ENCODE results near the gene RGL1.
"Not testable (repeated sequence)": the region's sequence is repeated elsewhere in the genome, so short reads cannot be mapped to it uniquely, and the experiment has no call there.

RGL1 gene

GRCh38 chr1:183804916-183805841 lies at the start of gene RGL1:
TSS of gene RGL1 (plus strand) at chr1:183805120. CDS start at chr1:183805298, 178 bp downstream.
- H3K9me3 ChIP-seq (ENCODE audit: control insufficient read depth in 5 of 5, low read length in 5 of 5), result peaks cover 0 to 5% (median 3%) of the 10 kb centered on the region in 5 donors
- H3K9ac ChIP-seq (ENCODE audit: low read length in 5 of 5), result peak within 1 kb of the TSS; percentile 62 to 90 (median 82)
- H3K27me3 ChIP-seq (ENCODE audit: control insufficient read depth in 5 of 5, insufficient read depth in 4 of 5, low read length in 5 of 5), result no peaks in the 10 kb centered on the region
- peak within 1 kb of the TSS; percentile 78 for H3K27ac ChIP-seq (ENCODE audit: low read depth, low read length)
- peak within 1 kb of the TSS; percentile 83 to 99 (median 94) for H3K4me3 ChIP-seq (ENCODE audit: low read depth in 1 of 5, low read length in 5 of 5)
- peaks cover 3 to 42% (median 39%) of the 10 kb centered on the region in 5 donors for H3K4me1 ChIP-seq (ENCODE audit: control insufficient read depth in 5 of 5, insufficient read depth in 5 of 5, low read length in 5 of 5)
- no peaks in the 10 kb centered on the region for H3K36me3 ChIP-seq (ENCODE audit: control insufficient read depth in 5 of 5, insufficient read depth in 5 of 5, low read length in 5 of 5)

- H3K27me3 ChIP-seq (ENCODE audit: control insufficient read depth in 5 of 5, insufficient read depth in 4 of 5, low read length in 5 of 5), result no peaks in the 10 kb centered on the region
- H3K27ac ChIP-seq (ENCODE audit: low read depth, low read length), result no peak overlapping the region
- no peaks in the 10 kb centered on the region for H3K36me3 ChIP-seq (ENCODE audit: control insufficient read depth in 5 of 5, insufficient read depth in 5 of 5, low read length in 5 of 5)
- H3K4me1 ChIP-seq (ENCODE audit: control insufficient read depth in 5 of 5, insufficient read depth in 5 of 5, low read length in 5 of 5), result no peaks in the 10 kb centered on the region
- peaks cover 0 to 6% (median 0%) of the 10 kb centered on the region in 5 donors for H3K9me3 ChIP-seq (ENCODE audit: control insufficient read depth in 5 of 5, low read length in 5 of 5)
- no peak overlapping the region for H3K4me3 ChIP-seq (ENCODE audit: low read depth in 1 of 5, low read length in 5 of 5)
- H3K9ac ChIP-seq (ENCODE audit: low read length in 5 of 5), result no peak overlapping the region
Measured at GRCh38 chr1:183756326-183756725, 48.6 kb upstream of the RGL1 start.

- Histone ChIP-seq H3K27ac (ENCODE audit: low read depth, low read length) (no peak overlapping the region), H3K4me3 (ENCODE audit: low read depth in 1 of 5, low read length in 5 of 5) (no peak overlapping the region), H3K27me3 (ENCODE audit: control insufficient read depth in 5 of 5, insufficient read depth in 4 of 5, low read length in 5 of 5) (no peaks in the 10 kb centered on the region), H3K4me1 (ENCODE audit: control insufficient read depth in 5 of 5, insufficient read depth in 5 of 5, low read length in 5 of 5) (no peaks in the 10 kb centered on the region), H3K9ac (ENCODE audit: low read length in 5 of 5) (no peak overlapping the region), H3K36me3 (ENCODE audit: control insufficient read depth in 5 of 5, insufficient read depth in 5 of 5, low read length in 5 of 5) (no peaks in the 10 kb centered on the region), H3K9me3 (ENCODE audit: control insufficient read depth in 5 of 5, low read length in 5 of 5) (peaks cover 0 to 5% (median 0%) of the 10 kb centered on the region in 5 donors)
Measured at GRCh38 chr1:183757061-183757460, 47.9 kb upstream of the RGL1 start.

- H3K27me3 ChIP-seq (ENCODE audit: control insufficient read depth in 5 of 5, insufficient read depth in 4 of 5, low read length in 5 of 5), result no peaks in the 10 kb centered on the region
- no peak overlapping the region for H3K27ac ChIP-seq (ENCODE audit: low read depth, low read length)
- H3K9ac ChIP-seq (ENCODE audit: low read length in 5 of 5), result no peak overlapping the region
- H3K4me1 ChIP-seq (ENCODE audit: control insufficient read depth in 5 of 5, insufficient read depth in 5 of 5, low read length in 5 of 5), result no peaks in the 10 kb centered on the region
- no peak overlapping the region for H3K4me3 ChIP-seq (ENCODE audit: low read depth in 1 of 5, low read length in 5 of 5)
- H3K36me3 ChIP-seq (ENCODE audit: control insufficient read depth in 5 of 5, insufficient read depth in 5 of 5, low read length in 5 of 5), result no peaks in the 10 kb centered on the region
- H3K9me3 ChIP-seq (ENCODE audit: control insufficient read depth in 5 of 5, low read length in 5 of 5), result peaks cover 0 to 5% (median 4%) of the 10 kb centered on the region in 5 donors
Measured at GRCh38 chr1:183758913-183759312, 46.0 kb upstream of the RGL1 start.

- Histone ChIP-seq H3K27me3 (ENCODE audit: control insufficient read depth in 5 of 5, insufficient read depth in 4 of 5, low read length in 5 of 5) (no peaks in the 10 kb centered on the region), H3K9ac (ENCODE audit: low read length in 5 of 5) (no peak overlapping the region), H3K4me1 (ENCODE audit: control insufficient read depth in 5 of 5, insufficient read depth in 5 of 5, low read length in 5 of 5) (no peaks in the 10 kb centered on the region), H3K36me3 (ENCODE audit: control insufficient read depth in 5 of 5, insufficient read depth in 5 of 5, low read length in 5 of 5) (no peaks in the 10 kb centered on the region), H3K9me3 (ENCODE audit: control insufficient read depth in 5 of 5, low read length in 5 of 5) (peaks cover 4 to 13% (median 8%) of the 10 kb centered on the region in 5 donors), H3K4me3 (ENCODE audit: low read depth in 1 of 5, low read length in 5 of 5) (no peak overlapping the region), H3K27ac (ENCODE audit: low read depth, low read length) (no peak overlapping the region)
Measured at GRCh38 chr1:183760661-183761060, 44.3 kb upstream of the RGL1 start.

GRCh38 chr1:183761871-183762270 lies 43.0 kb upstream of the RGL1 start:
- Histone ChIP-seq H3K9me3 (ENCODE audit: control insufficient read depth in 5 of 5, low read length in 5 of 5) (peaks cover 4 to 13% (median 8%) of the 10 kb centered on the region in 5 donors), H3K4me1 (ENCODE audit: control insufficient read depth in 5 of 5, insufficient read depth in 5 of 5, low read length in 5 of 5) (no peaks in the 10 kb centered on the region), H3K4me3 (ENCODE audit: low read depth in 1 of 5, low read length in 5 of 5) (no peak overlapping the region), H3K27ac (ENCODE audit: low read depth, low read length) (no peak overlapping the region), H3K9ac (ENCODE audit: low read length in 5 of 5) (no peak overlapping the region), H3K27me3 (ENCODE audit: control insufficient read depth in 5 of 5, insufficient read depth in 4 of 5, low read length in 5 of 5) (no peaks in the 10 kb centered on the region), H3K36me3 (ENCODE audit: control insufficient read depth in 5 of 5, insufficient read depth in 5 of 5, low read length in 5 of 5) (no peaks in the 10 kb centered on the region)

- H3K4me1 ChIP-seq (ENCODE audit: control insufficient read depth in 5 of 5, insufficient read depth in 5 of 5, low read length in 5 of 5), result not testable (repeated sequence)
Measured at GRCh38 chr1:183762856-183763255, 42.1 kb upstream of the RGL1 start.

GRCh38 chr1:183764981-183765380 lies 39.9 kb upstream of the RGL1 start:
- Histone ChIP-seq H3K4me1 (ENCODE audit: control insufficient read depth in 5 of 5, insufficient read depth in 5 of 5, low read length in 5 of 5) (no peaks in the 10 kb centered on the region), H3K4me3 (ENCODE audit: low read depth in 1 of 5, low read length in 5 of 5) (no peak overlapping the region), H3K9ac (ENCODE audit: low read length in 5 of 5) (no peak overlapping the region), H3K36me3 (ENCODE audit: control insufficient read depth in 5 of 5, insufficient read depth in 5 of 5, low read length in 5 of 5) (no peaks in the 10 kb centered on the region), H3K9me3 (ENCODE audit: control insufficient read depth in 5 of 5, low read length in 5 of 5) (peaks cover 4 to 14% (median 8%) of the 10 kb centered on the region in 5 donors), H3K27ac (ENCODE audit: low read depth, low read length) (no peak overlapping the region), H3K27me3 (ENCODE audit: control insufficient read depth in 5 of 5, insufficient read depth in 4 of 5, low read length in 5 of 5) (no peaks in the 10 kb centered on the region)

More at GRCh38 chr1:183762856-183763255, 42.1 kb upstream of the RGL1 start:
- not testable (repeated sequence) for H3K36me3 ChIP-seq (ENCODE audit: control insufficient read depth in 5 of 5, insufficient read depth in 5 of 5, low read length in 5 of 5); H3K27ac ChIP-seq (ENCODE audit: low read depth, low read length); H3K4me3 ChIP-seq (ENCODE audit: low read depth in 1 of 5, low read length in 5 of 5); H3K9ac ChIP-seq (ENCODE audit: low read length in 5 of 5); H3K27me3 ChIP-seq (ENCODE audit: control insufficient read depth in 5 of 5, insufficient read depth in 4 of 5, low read length in 5 of 5)
- peaks cover 4 to 13% (median 8%) of the 10 kb centered on the region in 5 donors for H3K9me3 ChIP-seq (ENCODE audit: control insufficient read depth in 5 of 5, low read length in 5 of 5)

- Histone ChIP-seq H3K9me3 (ENCODE audit: control insufficient read depth in 5 of 5, low read length in 5 of 5) (peaks cover 0 to 11% (median 7%) of the 10 kb centered on the region in 5 donors), H3K27ac (ENCODE audit: low read depth, low read length) (no peak overlapping the region), H3K4me1 (ENCODE audit: control insufficient read depth in 5 of 5, insufficient read depth in 5 of 5, low read length in 5 of 5) (no peaks in the 10 kb centered on the region)
Measured at GRCh38 chr1:183769956-183770815, 34.7 kb upstream of the RGL1 start.

GRCh38 chr1:183770816-183771128 lies 34.1 kb upstream of the RGL1 start:
- Histone ChIP-seq H3K27ac (ENCODE audit: low read depth, low read length) (no peak overlapping the region), H3K9me3 (ENCODE audit: control insufficient read depth in 5 of 5, low read length in 5 of 5) (peaks cover 0 to 11% (median 7%) of the 10 kb centered on the region in 5 donors), H3K9ac (ENCODE audit: low read length in 5 of 5) (no peak overlapping the region), H3K36me3 (ENCODE audit: control insufficient read depth in 5 of 5, insufficient read depth in 5 of 5, low read length in 5 of 5) (no peaks in the 10 kb centered on the region), H3K4me3 (ENCODE audit: low read depth in 1 of 5, low read length in 5 of 5) (no peak overlapping the region), H3K27me3 (ENCODE audit: control insufficient read depth in 5 of 5, insufficient read depth in 4 of 5, low read length in 5 of 5) (no peaks in the 10 kb centered on the region), H3K4me1 (ENCODE audit: control insufficient read depth in 5 of 5, insufficient read depth in 5 of 5, low read length in 5 of 5) (no peaks in the 10 kb centered on the region)

More at GRCh38 chr1:183769956-183770815, 34.7 kb upstream of the RGL1 start:
- Histone ChIP-seq H3K4me3 (ENCODE audit: low read depth in 1 of 5, low read length in 5 of 5) (no peak overlapping the region), H3K36me3 (ENCODE audit: control insufficient read depth in 5 of 5, insufficient read depth in 5 of 5, low read length in 5 of 5) (no peaks in the 10 kb centered on the region), H3K27me3 (ENCODE audit: control insufficient read depth in 5 of 5, insufficient read depth in 4 of 5, low read length in 5 of 5) (no peaks in the 10 kb centered on the region), H3K9ac (ENCODE audit: low read length in 5 of 5) (no peak overlapping the region)
